Right lobe of liver (tissue), 6 donors: ENCODE measurements around the gene MTMR1. TPM values are rescaled to one million over a fixed set of nuclear protein-coding genes. Genes with fewer than 3 reads are reported as not detected.

Experiments
- ATAC-seq, 4 donors: fragments of 200-7000 bp; cut with Tn5 transposase; one replicate each; pipeline ENCODE4 v1.9.1; 2020; ENCODE audit warnings: mild to moderate bottlenecking in 4 of 4, moderate library complexity in 4 of 4
- DNase-seq, 3 donors: peaks; one replicate each; pipeline ENCODE4 v3.0.0-alpha.2; 2020
- H3K27ac ChIP-seq, 3 donors: fragments of 200-600 bp; one replicate each; pipeline ENCODE4 v1.8.0; 2022
- H3K27me3 ChIP-seq, 2 donors: fragments of 200-600 bp; one replicate each; pipeline ENCODE4 v1.8.0; 2022
- H3K36me3 ChIP-seq, 4 donors: fragments of 200-600 bp; sonication (generic) in 1 of 4; one replicate each; pipeline versions ENCODE4 v1.5.1 to v1.8.0; 2017 to 2022; ENCODE audit warnings: control low read depth in 1 of 4
- H3K4me1 ChIP-seq, 4 donors: fragments of 200-600 bp; sonication (generic) in 1 of 4; one replicate each; pipeline versions ENCODE4 v1.5.1 to v1.8.0; 2017 to 2022; ENCODE audit warnings: control low read depth in 1 of 4
- H3K4me3 ChIP-seq, 3 donors: fragments of 200-600 bp; one replicate each; pipeline ENCODE4 v1.8.0; 2022
- H3K9me3 ChIP-seq, 4 donors: fragments of 200-600 bp; sonication (generic) in 1 of 4; one replicate each; pipeline versions ENCODE4 v1.5.1 to v1.8.0; 2017 to 2022; ENCODE audit warnings: control low read depth in 1 of 4
- POLR2A ChIP-seq: fragments of 450-650 bp; IDR thresholded peaks from one replicate; pipeline ENCODE4 v1.6.1; 2017; ENCODE audit warnings: antibody characterized with exemption, mild to moderate bottlenecking
- WGBS: methylation state at CpG from one replicate; pipeline ENCODE4 v1.1.6; 2018; ENCODE audit warnings: low coverage, low lambda C conversion rate; ENCODE audit not compliant: insufficient coverage; ENCODE audit errors: missing lambda C conversion rate; 5-methylcytosine and 5-hydroxymethylcytosine counted together
- intact Hi-C, 2 donors: fragments of 100-400 bp; cut with DNase I; formaldehyde crosslinking; loops; one replicate each; pipeline versions ENCODE4 v1.11.2 to v1.14.1; 2022
- total RNA-seq, 6 experiments: library from RNA; depleted of rRNA in 2 of 6; stranded (reverse); fragments of >200 nt in 2 of 6; fragmentation: NEBNext Ultra II Directional in 3 of 6; extraction: Animal tissue kit (Norgen Biotek cat#: 25700) in 3 of 6; gene quantifications; one replicate each; pipeline versions ENCODE4 v1.1.0 to v1.2.4, GENCODE V29; 2016 to 2023
- TF ChIP-seq, protein P1 (sequence below), 4 donors: fragments of 200-600 bp in 3 of 4; fragments of 450-650 bp in 1 of 4; IDR thresholded peaks; one replicate each; pipeline versions ENCODE4 v1.5.1 to v1.8.0; 2016 to 2022; ENCODE audit warnings: antibody characterized with exemption in 4 of 4, mild to moderate bottlenecking in 2 of 4
- donor health status: DM: no; HTN: yes; CAD: no.
- donor health status: DM: no; HTN: no; CAD: no.
- donor health status: DM: no; HTN: no; CAD: no.
- donor health status: DM: no; HTN: yes; CAD: no.
- donor health status: DM: no; HTN: yes; CAD: no.

MTMR1 gene
- total RNA-seq, 6 experiments from 2014 or later: 7.6 to 11.2 (median 9.4) TPM

DNA sequence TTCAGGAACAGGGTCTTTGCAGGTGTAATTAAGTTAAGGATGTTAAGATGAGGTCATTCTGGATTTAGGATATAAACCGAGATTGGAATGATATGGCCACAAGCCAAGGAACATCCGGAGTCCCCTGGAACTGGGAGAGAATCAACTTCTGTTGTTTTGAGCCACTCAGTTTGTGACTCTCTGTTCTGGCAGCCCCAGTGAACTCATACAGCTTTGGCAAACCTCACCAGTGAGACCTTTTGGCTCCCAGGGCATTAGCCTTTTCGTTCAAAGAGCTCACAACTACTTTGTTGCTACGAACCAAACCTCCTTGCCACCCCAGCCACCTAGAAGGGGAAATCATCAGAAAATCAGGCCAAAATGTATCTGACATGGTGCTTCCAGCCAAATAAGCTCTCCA is 80.4 kb downstream of the MTMR1 start:
- peak; percentile 52 to 74 (median 70) for ATAC-seq
- Histone ChIP-seq H3K4me3 (no peak overlapping the region), H3K9me3 (no peaks in the 10 kb centered on the region), H3K4me1 (no peaks in the 10 kb centered on the region), H3K27me3 (no peaks in the 10 kb centered on the region), H3K27ac (peak overlapping the region in 1 of 3 donors; percentile 43), H3K36me3 (no peaks in the 10 kb centered on the region)
- 26% methylated on average over 3 of the region's 4 CpGs for WGBS
- peak in 1 of 3 donors; percentile 53 for DNase-seq
- intact Hi-C loops: loop anchor here (5.0 kb wide), 1 partner anchor 309 kb away; no protein-coding TSS in a partner anchor
- TF ChIP-seq, protein P1, sequence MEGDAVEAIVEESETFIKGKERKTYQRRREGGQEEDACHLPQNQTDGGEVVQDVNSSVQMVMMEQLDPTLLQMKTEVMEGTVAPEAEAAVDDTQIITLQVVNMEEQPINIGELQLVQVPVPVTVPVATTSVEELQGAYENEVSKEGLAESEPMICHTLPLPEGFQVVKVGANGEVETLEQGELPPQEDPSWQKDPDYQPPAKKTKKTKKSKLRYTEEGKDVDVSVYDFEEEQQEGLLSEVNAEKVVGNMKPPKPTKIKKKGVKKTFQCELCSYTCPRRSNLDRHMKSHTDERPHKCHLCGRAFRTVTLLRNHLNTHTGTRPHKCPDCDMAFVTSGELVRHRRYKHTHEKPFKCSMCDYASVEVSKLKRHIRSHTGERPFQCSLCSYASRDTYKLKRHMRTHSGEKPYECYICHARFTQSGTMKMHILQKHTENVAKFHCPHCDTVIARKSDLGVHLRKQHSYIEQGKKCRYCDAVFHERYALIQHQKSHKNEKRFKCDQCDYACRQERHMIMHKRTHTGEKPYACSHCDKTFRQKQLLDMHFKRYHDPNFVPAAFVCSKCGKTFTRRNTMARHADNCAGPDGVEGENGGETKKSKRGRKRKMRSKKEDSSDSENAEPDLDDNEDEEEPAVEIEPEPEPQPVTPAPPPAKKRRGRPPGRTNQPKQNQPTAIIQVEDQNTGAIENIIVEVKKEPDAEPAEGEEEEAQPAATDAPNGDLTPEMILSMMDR (IDR thresholded peaks at IDR 0.05): no peak
- no peak for TF ChIP-seq POLR2A

DNA sequence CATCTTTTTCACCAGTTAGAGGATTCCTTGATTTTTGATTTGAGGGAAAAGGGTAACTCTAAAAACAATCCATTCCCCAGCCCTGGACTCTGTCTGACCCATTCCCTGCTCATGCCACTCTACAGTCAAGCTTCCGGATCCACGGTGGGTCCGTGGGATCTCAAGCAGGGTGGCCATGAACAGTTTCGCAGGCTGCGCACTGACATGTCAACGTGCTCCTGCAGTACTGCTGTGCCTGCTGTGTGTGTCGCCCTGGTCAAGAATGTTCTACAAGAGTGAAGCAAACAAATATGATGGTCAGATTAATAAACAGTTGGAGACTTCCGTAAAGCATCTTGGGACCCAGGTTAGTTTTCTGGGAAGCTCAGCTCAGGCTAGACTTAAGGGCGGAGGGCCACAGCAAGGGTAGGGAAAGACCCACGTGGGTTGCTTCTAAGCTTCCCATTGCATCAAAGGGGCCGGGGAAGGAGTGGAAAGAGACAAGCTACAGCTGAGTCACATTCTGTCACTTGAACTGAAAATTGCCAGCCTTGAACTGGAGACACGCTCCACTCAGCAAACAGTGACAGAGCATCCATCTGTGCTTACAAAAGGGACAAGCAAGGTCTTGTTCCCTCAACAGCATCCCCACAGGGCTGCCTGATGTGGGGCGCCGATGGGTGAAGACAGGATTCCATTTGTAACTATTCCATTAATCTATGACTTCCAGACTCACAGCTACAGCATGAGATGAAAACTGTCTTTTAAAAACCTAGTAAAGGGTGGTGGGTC is 81.8 kb downstream of the MTMR1 start:
- no peaks in the 10 kb centered on the region for H3K4me1 ChIP-seq
- H3K36me3 ChIP-seq: no peaks in the 10 kb centered on the region
- H3K27ac ChIP-seq: no peak overlapping the region
- ATAC-seq (no peak), DNase-seq (no peak)
- TF ChIP-seq, protein P1 (IDR thresholded peaks at IDR 0.05): no peak
- TF ChIP-seq POLR2A: no peak
- intact Hi-C loops: loop anchor here (5.0 kb wide), 1 partner anchor 307 kb away; no protein-coding TSS in a partner anchor
- H3K9me3 ChIP-seq: no peaks in the 10 kb centered on the region
- WGBS: 73% methylated on average over 10 of the region's 14 CpGs
- H3K4me3 ChIP-seq: no peak overlapping the region
- no peaks in the 10 kb centered on the region for H3K27me3 ChIP-seq

GRCh38 chrX:150775569-150776350 is 82.6 kb downstream of the MTMR1 start:
- Histone ChIP-seq H3K27me3 (no peaks in the 10 kb centered on the region), H3K4me1 (no peaks in the 10 kb centered on the region), H3K27ac (no peak overlapping the region), H3K36me3 (no peaks in the 10 kb centered on the region), H3K4me3 (no peak overlapping the region), H3K9me3 (no peaks in the 10 kb centered on the region)
- intact Hi-C loops: no loop called here
- DNase-seq (no peak), ATAC-seq (no peak)
- WGBS: 49% methylated on average over 5 of the region's 18 CpGs
- TF ChIP-seq POLR2A: no peak
- TF ChIP-seq, protein P1 (IDR thresholded peaks at IDR 0.05): no peak

DNA sequence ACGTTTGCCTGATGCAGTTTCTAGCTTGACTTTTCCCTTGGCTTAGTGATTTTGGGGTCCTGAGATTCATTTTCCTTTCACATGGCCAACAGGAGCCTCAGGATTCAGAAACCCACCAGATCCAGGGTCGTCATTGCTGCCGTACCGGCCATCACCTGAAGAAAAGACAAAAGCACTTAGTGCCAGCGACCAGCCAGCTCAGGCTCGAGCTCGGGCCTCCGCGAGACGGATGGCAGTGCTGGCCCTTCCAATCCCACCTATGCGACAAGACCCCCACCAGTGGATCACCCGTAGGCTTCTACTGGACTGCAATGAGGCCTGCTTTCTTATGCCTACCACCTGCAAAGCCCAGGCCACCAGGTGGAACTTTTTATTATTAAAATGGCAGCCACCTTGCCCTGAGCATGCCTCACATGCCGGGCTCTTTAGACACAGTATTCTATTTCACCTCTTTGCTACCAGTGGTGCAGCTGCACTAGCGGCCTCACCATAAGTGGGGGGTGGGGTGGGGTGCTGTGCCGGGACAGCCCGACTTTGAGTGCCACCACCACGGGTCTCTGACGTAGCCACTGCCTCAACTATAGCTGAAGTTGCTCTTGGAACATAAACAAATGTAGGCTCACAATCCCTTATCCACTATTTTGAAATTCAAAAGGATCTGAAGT is 84.3 kb downstream of the MTMR1 start:
- no peak for TF ChIP-seq POLR2A
- TF ChIP-seq, protein P1 (IDR thresholded peaks at IDR 0.05): no peak
- no peak for DNase-seq
- no peaks in the 10 kb centered on the region for H3K36me3 ChIP-seq
- no peak for ATAC-seq
- H3K27ac ChIP-seq: no peak overlapping the region
- WGBS: 74% methylated on average over 13 of the region's 18 CpGs
- no peaks in the 10 kb centered on the region for H3K4me1 ChIP-seq
- intact Hi-C loops: no loop called here
- no peaks in the 10 kb centered on the region for H3K27me3 ChIP-seq
- H3K9me3 ChIP-seq: no peaks in the 10 kb centered on the region
- H3K4me3 ChIP-seq: no peak overlapping the region
